K562 (cell line): ENCODE data around the gene RNU5D-1.
A peak's percentile ranks its signal among the peaks of the same experiment; 100 is the strongest.

Experiments
- BCL6 ChIP-seq: fragments of 250-450 bp; sonication (Bioruptor Pico); IDR thresholded peaks from 2 replicates; pipeline ENCODE4 v1.4.0; 2020
- CEBPB ChIP-seq: fragments of 450-650 bp; IDR thresholded peaks from 2 replicates; pipeline ENCODE4 v1.6.1; 2016; ENCODE audit warnings: missing genetic modification characterization, missing compliant biosample characterization
- CHD1 ChIP-seq: fragments of 200-600 bp; sonication (generic); IDR thresholded peaks from one replicate; pipeline ENCODE4 v1.6.1; 2012; ENCODE audit warnings: mild to moderate bottlenecking, moderate library complexity, low read length, inconsistent platforms
- CHD4 ChIP-seq: fragments of 200-600 bp; sonication (generic); IDR thresholded peaks from 3 replicates; pipeline ENCODE4 v1.6.1; 2012; ENCODE audit warnings: low read depth, mild to moderate bottlenecking, mixed read lengths, low read length, inconsistent platforms; ENCODE audit not compliant: insufficient read depth, insufficient replicate concordance, poor library complexity, severe bottlenecking
- EGR1 ChIP-seq: fragments of 450-650 bp; conservative IDR thresholded peaks from 2 replicates; pipeline ENCODE4 v1.6.1; 2017; ENCODE audit warnings: mild to moderate bottlenecking
- ELF1 ChIP-seq: fragments of 200-800 bp; sonication (Bioruptor generic); IDR thresholded peaks from 2 replicates; pipeline ENCODE4 v1.6.1; 2016; ENCODE audit warnings: missing genetic modification characterization, missing compliant biosample characterization
- POLR2AphosphoS5 ChIP-seq: IDR thresholded peaks from 2 replicates; pipeline ENCODE4 v1.6.1; 2011; ENCODE audit warnings: mild to moderate bottlenecking, low read depth, low read length, moderate library complexity; ENCODE audit not compliant: control insufficient read depth, insufficient read depth
- ZBED1 ChIP-seq: IDR thresholded peaks from 2 replicates; pipeline ENCODE4 v1.6.1; 2014
- ZNF395 ChIP-seq: fragments of 200-800 bp; sonication (Bioruptor generic); IDR thresholded peaks from 2 replicates; pipeline ENCODE4 v1.6.1; 2017; ENCODE audit warnings: missing genetic modification characterization, missing compliant biosample characterization

GRCh38 chr1:44778705-44779576 is 48.0 kb upstream of the RNU5D-1 start:
- TF ChIP-seq BCL6 (CRISPR knock-in tag) (no peak), CHD4 (no peak), ZBED1 (no peak), POLR2AphosphoS5 (peak; percentile 17; the same call in 1 of the 2 replicates), CHD1 (no peak), ELF1 (no peak), EGR1 (no peak), ZNF395 (CRISPR knock-in tag) (no peak), CEBPB (tag) (no peak)
